GM12892 (cell line): ENCODE measurements around the gene ZNF423.

Experiments
- POLR2A ChIP-seq: IDR thresholded peaks from 2 replicates; pipeline ENCODE4 v1.6.1; 2011; ENCODE audit warnings: low read depth, low read length, control low read depth
- POLR2AphosphoS5 ChIP-seq: IDR thresholded peaks from 2 replicates; pipeline ENCODE4 v1.6.1; 2011; ENCODE audit warnings: low read depth, low read length, control low read depth
- TAF1 ChIP-seq: IDR thresholded peaks from 2 replicates; pipeline ENCODE4 v1.6.1; 2011; ENCODE audit warnings: low read depth, mild to moderate bottlenecking, control low read depth, low read length, borderline replicate concordance

DNA sequence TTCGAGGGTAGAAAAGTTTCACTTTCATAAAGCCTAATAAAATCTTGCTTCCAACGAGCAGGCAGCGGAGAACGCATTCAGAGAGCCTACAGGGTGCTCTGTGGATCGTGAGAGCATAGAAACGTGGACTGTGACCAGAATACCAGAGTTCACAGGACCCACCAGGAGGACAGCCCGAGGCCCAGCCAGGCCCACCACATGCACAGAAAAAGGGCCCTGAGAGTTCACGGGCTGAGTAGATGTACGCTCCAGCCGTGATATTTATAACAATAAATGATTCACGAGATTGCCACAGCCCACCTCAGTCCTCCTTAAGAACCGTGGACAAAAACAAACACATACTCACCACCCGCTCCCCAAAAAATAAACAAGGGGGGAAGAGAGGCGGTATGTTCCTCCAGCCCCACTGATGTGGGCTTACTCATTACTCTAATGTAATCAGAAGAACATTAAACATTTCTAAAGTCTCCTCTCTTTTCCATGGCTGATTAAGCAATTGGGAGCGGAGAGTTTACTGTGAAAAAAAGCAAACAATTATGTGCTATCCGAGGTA is 275.1 kb downstream of the ZNF423 start:
- TF ChIP-seq POLR2A, result no peak
- no peak for TF ChIP-seq POLR2AphosphoS5
- TF ChIP-seq TAF1, result no peak
